H54 (cell line): ENCODE data around the gene UBQLN3.

Source experiments
- DNase-seq: peaks from one replicate; pipeline ENCODE4 v3.0.0; 2011; ENCODE audit warnings: low spot score, mixed read lengths; ENCODE audit not compliant: insufficient read length
- FAIRE-seq: peaks from 3 replicates; lab custom pipeline; 2011; peaks lifted over from hg19 to GRCh38; lab: Jason Lieb, UNC
- POLR2A ChIP-seq: IDR thresholded peaks from 2 replicates; pipeline ENCODE4 v1.6.1; 2011; ENCODE audit warnings: low read depth, mild to moderate bottlenecking, low read length

The UBQLN3 gene

DNA sequence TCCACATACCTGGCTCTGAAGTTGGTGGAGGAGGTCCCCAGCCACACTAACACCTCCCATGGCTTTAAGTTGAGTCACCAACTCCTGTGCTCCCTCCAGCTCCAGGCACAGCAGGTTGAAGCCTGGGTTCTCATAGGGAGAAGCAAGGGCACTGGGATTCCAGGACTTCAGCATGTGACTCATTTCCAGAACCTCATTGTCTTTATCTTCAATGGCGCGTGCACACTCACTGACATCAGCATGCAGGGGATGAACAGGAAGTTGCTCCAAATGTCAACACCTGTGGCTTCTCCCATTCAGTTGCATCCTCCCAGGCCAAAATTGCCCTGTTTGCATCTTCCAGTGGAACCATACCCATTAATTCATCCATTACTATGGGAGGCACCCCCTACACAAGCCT, 12.6 kb upstream of the UBQLN3 start:
- FAIRE-seq = no peak
- no peak for TF ChIP-seq POLR2A

DNA sequence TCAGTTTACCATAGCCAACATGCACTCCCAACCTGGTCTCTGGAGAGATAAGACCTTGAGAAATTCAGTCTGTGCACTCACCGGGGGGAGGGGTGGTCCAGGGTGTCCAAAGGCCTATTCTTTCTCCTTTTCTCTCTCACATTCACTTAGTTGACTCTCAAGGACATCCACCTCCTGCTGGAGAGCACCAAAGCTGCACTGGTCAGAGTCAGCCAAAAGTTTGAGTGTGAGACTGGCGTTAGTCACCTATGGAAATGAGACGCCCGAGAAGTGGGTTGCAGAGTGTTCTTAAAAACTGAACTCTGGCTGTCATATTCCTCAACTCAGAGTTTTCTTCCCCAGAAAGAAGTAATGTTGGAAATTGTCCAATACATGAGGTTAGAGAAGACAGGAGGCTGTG, 11.8 kb upstream of the UBQLN3 start:
- FAIRE-seq (no peak), DNase-seq (peak; percentile 14)
- no peak for TF ChIP-seq POLR2A

More for the DNA sequence above, 12.6 kb upstream of the UBQLN3 start:
- peak; percentile 13 for DNase-seq

DNA sequence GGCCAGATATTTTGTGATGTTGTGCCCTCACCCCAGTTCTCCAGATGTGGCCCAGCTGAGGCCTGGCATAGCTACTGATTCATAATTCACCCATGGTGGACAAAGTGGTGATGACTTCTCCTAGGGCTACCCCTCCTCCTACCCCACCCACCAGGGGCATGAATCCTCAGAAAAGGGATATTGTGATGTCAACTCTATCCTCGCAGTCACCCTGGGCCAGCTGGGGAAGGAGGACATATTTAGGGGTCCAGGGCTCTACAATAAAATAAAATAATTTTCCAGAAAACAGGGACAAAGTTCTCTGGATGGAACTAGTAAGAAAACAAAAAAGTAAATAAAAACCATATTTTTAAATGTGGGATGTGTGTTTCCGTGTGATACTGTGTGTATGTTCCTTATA, 6.8 kb upstream of the UBQLN3 start, which contains the start of gene UBQLNL:
Gene UBQLNL, minus strand, starts transcription at position 101 of the 400 bp plus-strand sequence. CDS start 258 bp downstream, outside the sequence.
- DNase-seq = no peak
- no peak for FAIRE-seq
- no peak for TF ChIP-seq POLR2A

GRCh38 chr11:5514841-5515240, 5.1 kb upstream of the UBQLN3 start:
- DNase-seq = no peak
- no peak for FAIRE-seq
- no peak for TF ChIP-seq POLR2A

GRCh38 chr11:5508605-5509004, 1.2 kb downstream of the UBQLN3 start:
- no peak for DNase-seq
- FAIRE-seq = no peak
- TF ChIP-seq POLR2A = no peak

GRCh38 chr11:5507933-5508305, 1.8 kb downstream of the UBQLN3 start:
- TF ChIP-seq POLR2A = no peak
- FAIRE-seq (no peak), DNase-seq (no peak)

DNA sequence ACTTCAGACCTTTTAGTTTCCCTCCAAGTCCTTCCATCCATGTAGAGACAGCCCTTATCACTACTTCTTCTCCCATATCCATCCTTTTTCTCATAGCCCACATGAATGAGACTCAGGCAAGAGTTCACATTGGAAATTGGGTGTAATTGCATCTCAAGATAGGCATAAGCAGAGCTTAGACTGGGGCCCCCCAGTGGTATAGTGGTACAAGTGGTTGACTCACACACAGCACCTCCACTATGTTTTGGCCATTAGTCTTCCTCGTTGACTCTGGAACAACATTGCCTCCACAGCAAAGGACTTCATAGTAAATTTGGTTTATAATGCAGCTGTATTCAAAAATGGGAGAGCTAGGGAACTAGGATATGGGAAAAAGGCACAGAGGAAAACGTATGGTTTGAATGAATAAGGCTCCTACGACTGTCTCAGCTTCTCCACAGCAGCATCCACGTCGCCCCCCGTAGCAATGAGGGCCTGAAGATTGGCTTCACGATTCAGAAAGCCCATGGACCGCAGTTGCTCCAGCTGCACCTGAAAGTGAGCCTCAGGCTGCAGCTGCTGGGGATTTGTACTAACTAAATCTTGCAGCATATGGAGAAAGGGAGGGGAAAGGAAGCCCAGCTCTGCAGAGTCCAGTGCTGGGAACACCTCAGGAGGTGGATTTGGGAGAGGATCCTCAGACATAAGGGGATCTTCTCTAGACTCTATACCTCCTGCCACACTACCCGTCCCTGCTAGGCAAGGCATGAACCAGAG, 2.4 kb downstream of the UBQLN3 start:
- FAIRE-seq = no peak
- no peak for TF ChIP-seq POLR2A
- no peak for DNase-seq

DNA sequence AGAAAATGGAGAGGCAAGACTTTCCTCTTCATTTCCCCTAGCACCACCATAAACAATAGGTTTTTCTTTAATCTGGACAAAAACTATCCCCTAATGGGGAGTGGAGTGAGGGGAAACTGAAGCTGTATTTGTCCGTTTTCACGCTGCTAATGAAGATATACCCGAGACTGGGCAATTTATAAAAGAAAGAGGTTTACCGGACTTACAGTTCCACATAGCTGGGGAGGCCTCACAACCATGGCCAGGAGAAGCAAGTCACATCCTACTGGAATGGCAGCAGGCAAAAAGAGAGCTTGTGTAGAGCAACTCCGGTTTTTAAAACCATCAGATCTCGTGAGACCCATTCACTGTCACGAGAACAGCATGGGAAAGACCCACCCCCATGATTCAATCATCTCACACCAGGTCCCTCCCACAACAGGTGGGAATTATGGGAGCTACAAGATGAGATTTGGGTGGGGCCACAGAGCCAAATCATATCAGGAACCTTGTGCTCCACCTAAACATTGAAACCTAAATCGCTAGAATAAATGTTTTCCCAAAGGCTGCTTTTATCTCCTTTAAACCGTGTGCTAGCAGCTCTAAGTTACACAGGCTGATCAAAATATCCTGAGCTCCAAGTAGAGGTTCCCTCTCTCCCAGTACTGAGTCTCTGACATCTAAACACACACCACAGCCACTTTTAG, 4.3 kb downstream of the UBQLN3 start:
- peak; percentile 100 for FAIRE-seq
- TF ChIP-seq POLR2A = no peak

GRCh38 chr11:5504403-5504921, 5.3 kb downstream of the UBQLN3 start:
- FAIRE-seq = peak; percentile 76
- TF ChIP-seq POLR2A = no peak
- no peak for DNase-seq

More for the DNA sequence above, 4.3 kb downstream of the UBQLN3 start:
- no peak for DNase-seq

- DNase-seq = no peak
- FAIRE-seq = peak; percentile 73
- no peak for TF ChIP-seq POLR2A
Observed at GRCh38 chr11:5500393-5500801, 9.4 kb downstream of the UBQLN3 start.

- DNase-seq (no peak), FAIRE-seq (peak; percentile 73)
- no peak for TF ChIP-seq POLR2A
Observed at GRCh38 chr11:5499671-5500070, 10.1 kb downstream of the UBQLN3 start.

GRCh38 chr11:5489576-5490357, 20.0 kb downstream of the UBQLN3 start:
- no peak for DNase-seq
- no peak for TF ChIP-seq POLR2A
- peak; percentile 96 for FAIRE-seq

DNA sequence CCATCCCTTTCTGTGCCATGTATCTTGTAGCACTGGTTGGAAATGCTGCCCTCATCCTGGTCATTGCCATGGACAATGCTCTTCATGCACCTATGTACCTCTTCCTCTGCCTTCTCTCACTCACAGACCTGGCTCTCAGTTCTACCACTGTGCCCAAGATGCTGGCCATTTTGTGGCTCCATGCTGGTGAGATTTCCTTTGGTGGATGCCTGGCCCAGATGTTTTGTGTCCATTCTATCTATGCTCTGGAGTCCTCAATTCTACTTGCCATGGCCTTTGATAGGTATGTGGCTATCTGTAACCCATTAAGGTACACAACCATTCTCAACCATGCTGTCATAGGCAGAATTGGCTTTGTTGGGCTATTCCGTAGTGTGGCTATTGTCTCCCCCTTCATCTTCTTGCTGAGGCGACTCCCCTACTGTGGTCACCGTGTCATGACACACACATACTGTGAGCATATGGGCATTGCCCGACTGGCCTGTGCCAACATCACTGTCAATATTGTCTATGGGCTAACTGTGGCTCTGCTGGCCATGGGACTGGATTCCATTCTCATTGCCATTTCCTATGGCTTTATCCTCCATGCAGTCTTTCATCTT, 20.9 kb downstream of the UBQLN3 start:
- FAIRE-seq (peak; percentile 43), DNase-seq (no peak)
- no peak for TF ChIP-seq POLR2A

- no peak for DNase-seq
- TF ChIP-seq POLR2A = no peak
- FAIRE-seq = no peak
Observed at GRCh38 chr11:5488385-5488784, 21.4 kb downstream of the UBQLN3 start, which contains the start of gene OR52D1. Gene OR52D1 (plus strand): TSS chr11:5488685. CDS start chr11:5488707, 22 bp downstream.
